Measurements from ENCODE around the gene MALAT1. TPM values are rescaled to one million over a fixed set of nuclear protein-coding genes. Genes with fewer than 3 reads are reported as not detected.

MALAT1 gene
- total and polyA plus RNA-seq, 2 donors from 2014 or later = 219 to 15,262 TPM

DNA sequence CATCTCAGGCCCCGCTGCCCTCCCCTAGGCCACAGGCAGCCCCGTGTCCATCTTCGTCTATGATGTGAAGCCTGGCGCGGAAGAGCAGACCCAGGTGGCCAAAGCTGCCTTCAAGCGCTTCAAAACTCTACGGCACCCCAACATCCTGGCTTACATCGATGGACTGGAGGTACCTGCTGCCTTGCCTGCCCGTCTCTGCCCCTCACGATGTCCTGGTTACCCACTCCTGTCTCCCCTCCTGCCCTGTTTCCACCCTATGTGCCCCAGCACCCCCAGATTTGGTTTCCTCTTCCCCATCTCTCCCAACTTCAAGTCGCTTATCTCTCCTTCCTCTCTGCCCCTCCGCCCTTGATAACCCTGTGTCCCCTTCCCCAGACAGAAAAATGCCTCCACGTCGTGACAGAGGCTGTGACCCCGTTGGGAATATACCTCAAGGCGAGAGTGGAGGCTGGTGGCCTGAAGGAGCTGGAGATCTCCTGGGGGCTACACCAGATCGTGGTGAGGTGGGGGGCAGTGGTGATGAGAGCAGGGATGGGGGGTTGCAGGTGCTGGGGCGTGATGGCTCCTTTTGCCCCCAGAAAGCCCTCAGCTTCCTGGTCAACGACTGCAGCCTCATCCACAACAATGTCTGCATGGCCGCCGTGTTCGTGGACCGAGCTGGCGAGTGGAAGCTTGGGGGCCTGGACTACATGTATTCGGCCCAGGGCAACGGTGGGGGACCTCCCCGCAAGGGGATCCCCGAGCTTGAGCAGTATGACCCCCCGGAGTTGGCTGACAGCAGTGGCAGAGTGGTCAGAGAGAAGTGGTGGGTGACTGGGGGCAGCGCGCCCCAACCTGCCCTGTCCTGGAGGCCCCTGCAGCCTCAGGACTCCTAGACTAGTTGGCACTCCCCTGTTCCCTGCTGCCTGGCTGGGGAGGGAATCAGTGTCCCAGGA, 27.0 kb downstream of the MALAT1 start:
- H3K36me3 ChIP-seq (ENCODE audit: control insufficient read depth in 2 of 3, insufficient read depth in 3 of 3, low read length in 3 of 3) = peaks cover 4 to 22% (median 6%) of the 10 kb centered on the region in 3 donors
- H3K9me3 ChIP-seq (ENCODE audit: control insufficient read depth in 2 of 3, insufficient read depth in 1 of 3, low read length in 3 of 3) = no peaks in the 10 kb centered on the region
- H3K27me3 ChIP-seq (ENCODE audit: control insufficient read depth, insufficient read depth, low read length) = no peaks in the 10 kb centered on the region
- TF ChIP-seq, protein P1, sequence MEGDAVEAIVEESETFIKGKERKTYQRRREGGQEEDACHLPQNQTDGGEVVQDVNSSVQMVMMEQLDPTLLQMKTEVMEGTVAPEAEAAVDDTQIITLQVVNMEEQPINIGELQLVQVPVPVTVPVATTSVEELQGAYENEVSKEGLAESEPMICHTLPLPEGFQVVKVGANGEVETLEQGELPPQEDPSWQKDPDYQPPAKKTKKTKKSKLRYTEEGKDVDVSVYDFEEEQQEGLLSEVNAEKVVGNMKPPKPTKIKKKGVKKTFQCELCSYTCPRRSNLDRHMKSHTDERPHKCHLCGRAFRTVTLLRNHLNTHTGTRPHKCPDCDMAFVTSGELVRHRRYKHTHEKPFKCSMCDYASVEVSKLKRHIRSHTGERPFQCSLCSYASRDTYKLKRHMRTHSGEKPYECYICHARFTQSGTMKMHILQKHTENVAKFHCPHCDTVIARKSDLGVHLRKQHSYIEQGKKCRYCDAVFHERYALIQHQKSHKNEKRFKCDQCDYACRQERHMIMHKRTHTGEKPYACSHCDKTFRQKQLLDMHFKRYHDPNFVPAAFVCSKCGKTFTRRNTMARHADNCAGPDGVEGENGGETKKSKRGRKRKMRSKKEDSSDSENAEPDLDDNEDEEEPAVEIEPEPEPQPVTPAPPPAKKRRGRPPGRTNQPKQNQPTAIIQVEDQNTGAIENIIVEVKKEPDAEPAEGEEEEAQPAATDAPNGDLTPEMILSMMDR (IDR thresholded peaks at IDR 0.05; ENCODE audit: borderline replicate concordance, extremely low read depth, insufficient read depth) = no peak
- intact Hi-C loops (cut with DNase I) = no loop called here
- peaks cover 0 to 24% (median 16%) of the 10 kb centered on the region in 3 donors for H3K4me1 ChIP-seq (ENCODE audit: control insufficient read depth in 2 of 3, insufficient read depth in 2 of 3, low read depth in 1 of 3, low read length in 3 of 3)
- no peak for FAIRE-seq
- H3K27ac ChIP-seq (ENCODE audit: low read depth in 2 of 2, low read length in 2 of 2) = peak overlapping the region; percentile 63 to 67
- peak in 1 of 5 donors; percentile 83 for DNase-seq
- H3K9ac ChIP-seq (ENCODE audit: low read length in 3 of 3) = peak overlapping the region; percentile 37 to 92 (median 81)
- H3K4me3 ChIP-seq (ENCODE audit: low read length in 3 of 3) = peak overlapping the region; percentile 60 to 84 (median 80)

DNA sequence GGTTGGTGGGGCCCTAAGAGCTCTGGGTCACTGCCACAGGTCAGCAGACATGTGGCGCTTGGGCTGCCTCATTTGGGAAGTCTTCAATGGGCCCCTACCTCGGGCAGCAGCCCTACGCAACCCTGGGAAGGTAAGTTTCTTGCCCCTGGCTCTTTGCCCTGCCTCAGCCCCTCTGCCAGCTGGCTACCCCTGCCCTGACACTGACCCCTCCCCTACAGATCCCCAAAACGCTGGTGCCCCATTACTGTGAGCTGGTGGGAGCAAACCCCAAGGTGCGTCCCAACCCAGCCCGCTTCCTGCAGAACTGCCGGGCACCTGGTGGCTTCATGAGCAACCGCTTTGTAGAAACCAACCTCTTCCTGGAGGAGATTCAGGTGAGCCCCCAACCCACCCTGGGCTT, 27.9 kb downstream of the MALAT1 start:
- peaks cover 0 to 24% (median 16%) of the 10 kb centered on the region in 3 donors for H3K4me1 ChIP-seq (ENCODE audit: control insufficient read depth in 2 of 3, insufficient read depth in 2 of 3, low read depth in 1 of 3, low read length in 3 of 3)
- H3K9ac ChIP-seq (ENCODE audit: low read length in 3 of 3) = no peak overlapping the region
- no peak overlapping the region for H3K27ac ChIP-seq (ENCODE audit: low read depth in 2 of 2, low read length in 2 of 2)
- TF ChIP-seq, protein P1 (IDR thresholded peaks at IDR 0.05; ENCODE audit: borderline replicate concordance, extremely low read depth, insufficient read depth) = no peak
- peaks cover 5 to 30% (median 13%) of the 10 kb centered on the region in 3 donors for H3K36me3 ChIP-seq (ENCODE audit: control insufficient read depth in 2 of 3, insufficient read depth in 3 of 3, low read length in 3 of 3)
- FAIRE-seq = no peak
- no peaks in the 10 kb centered on the region for H3K27me3 ChIP-seq (ENCODE audit: control insufficient read depth, insufficient read depth, low read length)
- peak in 1 of 5 donors; percentile 69 for DNase-seq
- no peak overlapping the region for H3K4me3 ChIP-seq (ENCODE audit: low read length in 3 of 3)
- intact Hi-C loops (cut with DNase I) = no loop called here
- H3K9me3 ChIP-seq (ENCODE audit: control insufficient read depth in 2 of 3, insufficient read depth in 1 of 3, low read length in 3 of 3) = no peaks in the 10 kb centered on the region

DNA sequence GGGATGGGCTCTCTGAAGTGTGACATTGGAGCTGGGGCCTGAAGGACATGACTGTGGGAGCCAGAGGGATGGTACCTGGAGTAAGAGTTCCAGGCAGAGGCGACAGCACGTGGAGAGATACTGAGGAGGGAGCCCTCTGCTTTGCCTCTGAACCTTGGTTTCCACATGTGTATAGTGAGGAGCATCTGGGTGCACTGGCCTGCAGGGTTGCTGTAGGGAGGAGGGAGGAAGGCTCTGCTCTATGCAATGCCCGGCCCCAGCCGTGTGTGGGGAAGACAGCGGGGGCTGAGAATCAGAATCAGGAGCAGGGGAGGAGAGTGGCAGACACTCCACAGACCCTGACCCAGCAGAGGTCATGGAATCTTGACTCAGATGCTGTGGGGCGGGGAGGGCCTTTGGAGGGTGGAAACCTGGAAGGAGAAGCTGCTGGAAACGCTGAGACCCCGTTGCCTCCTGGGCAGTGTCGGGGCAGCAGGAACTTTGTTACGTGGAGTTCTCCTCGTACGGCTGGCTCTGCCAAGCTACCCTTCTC, 30.0 kb downstream of the MALAT1 start:
- Histone ChIP-seq H3K9me3 (ENCODE audit: control insufficient read depth in 2 of 3, insufficient read depth in 1 of 3, low read length in 3 of 3) (no peaks in the 10 kb centered on the region), H3K36me3 (ENCODE audit: control insufficient read depth in 2 of 3, insufficient read depth in 3 of 3, low read length in 3 of 3) (peaks cover 7 to 40% (median 20%) of the 10 kb centered on the region in 3 donors), H3K4me1 (ENCODE audit: control insufficient read depth in 2 of 3, insufficient read depth in 2 of 3, low read depth in 1 of 3, low read length in 3 of 3) (peaks cover 0 to 20% (median 14%) of the 10 kb centered on the region in 3 donors), H3K9ac (ENCODE audit: low read length in 3 of 3) (no peak overlapping the region), H3K27me3 (ENCODE audit: control insufficient read depth, insufficient read depth, low read length) (no peaks in the 10 kb centered on the region), H3K4me3 (ENCODE audit: low read length in 3 of 3) (no peak overlapping the region), H3K27ac (ENCODE audit: low read depth in 2 of 2, low read length in 2 of 2) (no peak overlapping the region)
- intact Hi-C loops (cut with DNase I) = no loop called here
- TF ChIP-seq, protein P1 (IDR thresholded peaks at IDR 0.05; ENCODE audit: borderline replicate concordance, extremely low read depth, insufficient read depth) = no peak
- no peak for FAIRE-seq
- DNase-seq = no peak
